ENCODE measurements around the gene TRAPPC13.
"Not testable (repeated sequence)": the region's sequence is repeated elsewhere in the genome, so short reads cannot be mapped to it uniquely, and the experiment has no call there.

The TRAPPC13 gene

DNA sequence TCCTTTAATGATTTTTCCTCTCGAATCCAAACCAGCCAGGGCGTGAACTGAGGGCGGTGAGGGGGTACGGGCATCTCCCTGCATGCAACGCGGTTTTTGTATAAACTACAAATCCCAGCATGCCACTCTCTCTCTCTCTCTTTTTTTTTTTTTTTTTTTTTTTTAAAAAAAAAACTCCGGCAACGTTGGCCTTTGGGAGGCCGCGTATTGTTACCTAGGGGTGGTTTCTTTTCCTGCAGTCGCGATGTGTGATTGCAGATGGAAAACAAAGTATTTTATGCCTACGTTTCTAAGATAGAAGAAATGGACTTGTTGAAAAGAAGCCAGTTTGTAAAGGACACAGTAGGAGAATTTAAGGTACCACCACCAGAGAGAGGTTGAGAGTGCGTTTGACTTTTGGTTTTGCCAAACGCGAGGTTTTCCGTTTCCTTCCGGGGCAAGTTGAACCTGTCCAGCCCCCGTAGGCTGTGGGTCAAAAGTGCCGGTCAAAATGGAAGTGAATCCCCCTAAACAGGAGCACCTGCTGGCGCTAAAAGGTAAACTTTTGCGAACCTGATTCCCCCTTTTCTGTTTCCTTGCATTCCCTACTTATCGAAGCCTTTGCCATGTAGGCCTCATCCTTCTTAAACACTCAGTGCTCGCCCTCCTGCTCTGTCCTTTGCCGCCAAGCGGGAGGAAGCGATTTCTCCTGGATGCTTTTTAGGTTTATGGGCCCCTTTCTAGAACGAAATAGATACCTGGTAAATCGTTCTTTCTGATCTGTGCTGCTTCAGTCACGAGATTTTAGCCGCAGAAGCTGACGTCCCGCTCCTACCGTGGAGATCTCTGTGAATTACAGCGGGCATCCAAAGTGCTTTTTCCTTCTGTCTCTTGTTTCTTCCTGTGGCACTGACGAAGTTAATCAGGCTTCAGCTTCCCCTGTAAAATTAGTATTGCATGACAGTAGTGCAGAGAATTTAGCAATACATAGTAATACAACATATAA is at the start of gene TRAPPC13, which contains the start of gene SHLD3:
TRAPPC13 (plus strand) TSS at position 457 of the 985 bp plus-strand sequence; CDS start at position 491, 34 bp downstream.
SHLD3 (plus strand) TSS at position 457 of the 985 bp plus-strand sequence. CDS start 4,561 bp downstream, outside the sequence.
- FAIRE-seq (no peak), DNase-seq (ENCODE audit: low spot score) (peak; percentile 85)

DNA sequence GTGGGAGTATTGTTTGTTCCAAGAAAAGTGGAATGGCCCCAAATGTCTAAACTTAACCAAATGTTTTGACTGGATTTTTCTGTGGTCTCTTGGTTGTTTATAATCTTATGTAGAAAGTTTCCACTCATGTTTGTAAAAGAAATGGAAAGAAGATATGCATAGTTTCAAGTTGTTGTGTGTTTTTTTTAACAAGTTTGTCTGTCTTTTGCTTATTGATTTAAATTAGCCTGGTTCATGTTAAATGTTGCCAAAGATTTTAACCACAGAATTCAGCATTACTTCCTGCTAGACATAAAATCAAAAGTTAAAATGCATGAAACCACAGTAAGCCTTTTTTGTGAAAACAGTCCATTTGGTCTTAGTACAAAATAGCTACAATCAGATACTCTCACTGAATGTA is 47.7 kb upstream of the TRAPPC13 start:
- DNase-seq (ENCODE audit: low spot score) (no peak), FAIRE-seq (no peak)

- DNase-seq (ENCODE audit: low spot score) = no peak
- no peak for FAIRE-seq
These were observed 36.1 kb upstream of the TRAPPC13 start for GRCh38 chr5:65588694-65589093.

DNA sequence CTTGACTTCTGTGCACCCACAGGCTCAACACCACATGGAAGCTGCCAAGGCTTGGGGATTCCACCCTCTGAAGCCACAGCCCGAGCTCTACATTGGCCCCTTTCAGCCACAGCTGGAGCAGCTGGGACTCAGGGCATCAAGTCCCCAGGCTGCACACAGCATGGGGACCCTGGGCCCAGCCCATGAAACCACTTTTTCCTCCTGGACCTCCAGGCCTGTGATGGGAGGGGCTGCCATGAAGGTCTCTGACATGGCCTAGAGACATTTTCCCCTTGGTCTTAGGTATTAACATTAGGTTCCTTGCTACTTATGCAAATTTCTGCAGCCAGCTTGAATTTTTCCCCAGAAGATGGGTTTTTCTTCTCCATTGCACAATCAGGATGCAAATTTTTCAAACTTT is 23.1 kb upstream of the TRAPPC13 start:
- not testable (repeated sequence) for DNase-seq (ENCODE audit: low spot score); FAIRE-seq

DNA sequence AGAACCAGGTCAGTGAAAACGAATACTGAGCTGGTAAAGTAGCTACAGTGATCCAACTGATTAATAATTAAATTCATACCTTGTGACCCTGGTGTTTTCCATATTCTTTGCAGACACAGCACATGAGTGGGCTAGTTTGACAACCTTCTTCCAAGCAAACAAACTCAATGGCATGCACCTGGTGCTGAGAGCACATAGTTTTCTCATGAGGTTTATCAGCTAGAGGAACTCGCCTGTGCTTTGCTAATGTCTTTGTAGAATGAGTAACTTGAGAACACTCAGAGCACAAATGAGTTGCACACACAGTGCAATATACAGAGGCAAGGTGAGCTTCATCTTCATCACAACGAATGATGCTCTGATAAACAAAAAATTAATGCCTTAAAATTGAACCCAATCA is 13.3 kb upstream of the TRAPPC13 start:
- DNase-seq (ENCODE audit: low spot score) = no peak
- FAIRE-seq = no peak

DNA sequence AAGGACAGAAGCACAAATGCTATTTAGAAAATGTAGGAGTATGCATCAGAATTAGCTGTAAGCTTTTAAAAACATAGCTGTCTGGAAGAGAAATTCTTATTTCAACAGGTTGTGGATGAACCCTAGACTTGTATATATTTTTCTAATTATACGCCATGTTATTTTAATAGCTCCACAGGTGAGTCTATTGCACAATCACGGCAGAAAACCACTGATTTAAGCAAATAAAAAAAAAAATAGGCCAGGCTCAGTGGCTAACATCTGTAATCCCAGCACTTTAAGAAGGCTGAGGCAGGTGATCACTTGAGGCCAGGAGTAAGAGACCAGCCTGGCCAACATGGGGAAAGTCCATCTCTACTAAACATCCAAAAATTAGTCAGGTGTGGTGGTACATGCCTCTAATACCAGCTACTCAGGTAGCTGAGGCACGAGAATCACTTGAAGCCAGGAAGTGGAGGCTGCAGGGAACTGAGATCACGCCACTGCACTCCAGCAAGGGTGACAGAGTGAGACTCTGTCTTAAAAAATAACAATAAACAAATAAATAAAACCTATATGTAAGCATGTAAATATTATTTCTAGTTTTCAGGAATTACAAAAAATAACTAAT is 12.4 kb upstream of the TRAPPC13 start:
- no peak for DNase-seq (ENCODE audit: low spot score)
- no peak for FAIRE-seq

DNA sequence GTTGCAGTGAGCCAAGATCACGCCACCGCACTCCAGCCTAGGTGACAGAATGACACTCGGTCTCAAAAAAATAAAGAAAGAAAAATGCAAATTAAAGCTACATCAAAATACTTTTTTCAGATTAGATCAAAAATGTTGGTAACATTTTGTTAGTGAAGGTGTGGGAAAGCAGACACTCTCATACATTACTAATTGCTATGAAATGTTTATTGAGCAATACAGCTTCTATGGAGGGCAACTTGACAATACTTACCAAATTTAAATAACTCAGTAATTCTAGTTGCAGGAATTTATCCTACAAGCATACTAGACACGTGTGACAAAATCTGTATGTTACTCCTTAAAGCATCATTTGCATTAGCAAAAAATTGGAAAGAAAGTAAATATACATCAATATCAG is 4.8 kb upstream of the TRAPPC13 start:
- DNase-seq (ENCODE audit: low spot score) (no peak), FAIRE-seq (no peak)

- DNase-seq (ENCODE audit: low spot score); FAIRE-seq: not testable (repeated sequence)
These were observed 2.9 kb upstream of the TRAPPC13 start for GRCh38 chr5:65621961-65622360.

DNA sequence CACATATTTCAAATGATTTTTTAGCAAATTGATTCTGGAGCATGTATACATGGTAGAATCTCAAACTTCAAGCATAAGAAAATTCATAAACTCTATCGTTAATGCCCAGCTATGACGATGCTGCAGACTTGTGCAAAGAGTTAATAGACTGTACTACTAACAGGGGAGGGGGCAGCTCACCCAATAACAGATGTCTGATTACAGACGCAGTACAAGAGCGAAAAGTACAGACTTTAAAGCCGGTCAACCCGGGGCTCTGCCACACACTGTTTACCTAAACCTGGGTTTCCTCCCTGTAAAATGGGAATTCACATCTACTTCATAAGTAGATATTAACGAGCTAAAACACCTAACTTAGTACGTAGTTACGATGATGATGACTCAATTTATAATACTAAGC is 1.3 kb upstream of the TRAPPC13 start:
- DNase-seq (ENCODE audit: low spot score) = no peak
- FAIRE-seq = no peak

- FAIRE-seq (no peak), DNase-seq (ENCODE audit: low spot score) (peak; percentile 94)
These were observed 729 bp upstream of the TRAPPC13 start, which contains the start of gene TRIM23 for GRCh38 chr5:65624025-65624570. Gene TRIM23, minus strand, starts transcription at chr5:65624333. Its CDS starts 59 bp downstream, at chr5:65624274.

- DNase-seq (ENCODE audit: low spot score) (no peak), FAIRE-seq (no peak)
These were observed 916 bp downstream of the TRAPPC13 start for GRCh38 chr5:65625743-65626142.

GRCh38 chr5:65630981-65631380 is 6.2 kb downstream of the TRAPPC13 start:
- DNase-seq (ENCODE audit: low spot score) (no peak), FAIRE-seq (no peak)

DNA sequence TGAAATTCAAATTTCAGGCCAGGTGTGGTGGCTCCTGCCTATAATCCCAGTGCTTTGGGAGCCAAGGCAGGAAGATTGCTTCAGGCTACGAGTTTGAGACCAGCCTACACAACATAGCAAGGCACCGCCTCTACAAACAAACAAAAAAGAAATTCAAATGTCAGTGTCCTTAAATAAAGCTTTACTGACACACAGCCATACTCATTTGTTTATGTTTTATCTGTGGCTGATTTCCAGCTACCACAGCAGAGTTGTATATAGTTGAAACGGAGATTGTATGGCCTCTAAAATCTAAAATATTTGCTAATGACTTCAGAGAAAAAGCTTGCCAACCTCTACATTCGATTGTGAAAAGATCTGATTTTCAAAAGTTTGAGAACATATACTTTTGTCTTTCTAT is 15.4 kb downstream of the TRAPPC13 start:
- FAIRE-seq (no peak), DNase-seq (ENCODE audit: low spot score) (no peak)

DNA sequence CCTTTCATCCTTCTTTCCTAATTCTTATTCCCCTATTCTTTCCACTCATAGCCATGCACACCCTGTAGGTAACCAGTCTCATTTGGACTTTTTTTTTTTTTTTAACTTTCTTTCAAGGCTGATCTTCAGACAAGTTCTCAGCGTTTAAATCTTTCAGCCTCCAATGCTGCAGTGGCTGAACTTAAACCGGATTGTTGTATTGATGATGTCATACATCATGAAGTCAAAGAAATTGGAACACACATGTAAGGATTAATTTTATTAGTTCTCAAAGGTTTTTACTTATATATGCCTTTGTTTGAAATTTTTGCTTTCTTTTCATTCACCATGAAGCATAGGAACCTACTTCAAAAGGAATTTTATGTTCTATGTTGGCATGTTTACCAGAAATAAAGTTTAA is 22.1 kb downstream of the TRAPPC13 start:
- FAIRE-seq = no peak
- DNase-seq (ENCODE audit: low spot score) = no peak

- DNase-seq (ENCODE audit: low spot score) = no peak
These were observed 23.1 kb downstream of the TRAPPC13 start for GRCh38 chr5:65647941-65648340.

GRCh38 chr5:65651144-65651543 is 26.3 kb downstream of the TRAPPC13 start:
- no peak for FAIRE-seq
- no peak for DNase-seq (ENCODE audit: low spot score)

More at GRCh38 chr5:65647941-65648340, 23.1 kb downstream of the TRAPPC13 start:
- FAIRE-seq = no peak

DNA sequence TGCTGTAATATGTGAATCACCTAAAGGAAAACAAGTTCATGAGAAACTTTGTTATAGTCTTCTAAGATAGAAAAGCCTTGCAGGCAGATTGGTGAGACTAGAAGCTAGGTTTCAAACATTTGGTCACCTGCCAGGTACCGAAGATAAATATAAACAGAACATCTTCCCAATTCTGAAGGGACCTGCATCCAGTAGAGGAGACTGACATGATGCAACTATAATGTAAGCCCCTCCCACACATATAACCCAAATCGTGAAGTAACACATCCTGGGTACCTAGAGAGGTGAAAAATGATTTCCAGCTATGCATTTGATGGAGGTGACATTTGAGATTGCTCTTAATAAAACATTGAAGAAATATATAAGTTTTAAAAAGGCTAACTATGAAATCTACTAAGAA is 29.9 kb downstream of the TRAPPC13 start:
- DNase-seq (ENCODE audit: low spot score) (no peak), FAIRE-seq (no peak)

DNA sequence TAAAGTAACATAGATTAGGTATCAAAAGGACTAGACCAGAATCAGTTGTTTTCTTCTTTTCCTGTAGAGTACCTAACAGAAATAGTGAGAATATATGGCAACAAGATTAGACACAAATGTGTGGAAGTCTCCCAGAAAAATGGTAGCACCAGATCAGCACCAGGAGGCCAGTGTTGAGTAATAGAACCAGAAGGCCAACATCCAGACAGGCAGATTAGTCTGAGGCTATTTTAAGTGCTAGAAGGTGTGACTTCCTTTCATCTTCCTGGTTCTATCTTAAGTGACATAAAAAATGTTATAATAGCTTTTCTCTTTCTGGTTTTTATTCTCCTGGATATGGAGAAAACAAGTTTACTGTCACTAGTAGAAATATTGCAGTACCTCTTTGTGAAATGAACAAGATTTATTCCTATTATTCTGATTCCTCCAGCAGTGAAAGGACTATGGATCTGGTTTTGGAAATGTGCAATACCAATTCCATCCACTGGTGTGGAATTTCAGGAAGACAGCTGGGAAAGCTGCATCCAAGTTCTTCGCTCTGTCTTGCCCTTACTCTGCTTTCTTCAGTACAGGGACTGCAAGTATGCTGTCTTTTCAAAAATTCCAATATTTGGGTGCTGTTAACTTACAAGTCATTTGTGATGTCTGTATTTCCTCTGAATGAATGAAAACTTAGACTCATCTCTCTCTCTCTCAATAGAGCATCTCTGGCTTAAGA is 39.1 kb downstream of the TRAPPC13 start:
- DNase-seq (ENCODE audit: low spot score) (peak; percentile 39), FAIRE-seq (no peak)

DNA sequence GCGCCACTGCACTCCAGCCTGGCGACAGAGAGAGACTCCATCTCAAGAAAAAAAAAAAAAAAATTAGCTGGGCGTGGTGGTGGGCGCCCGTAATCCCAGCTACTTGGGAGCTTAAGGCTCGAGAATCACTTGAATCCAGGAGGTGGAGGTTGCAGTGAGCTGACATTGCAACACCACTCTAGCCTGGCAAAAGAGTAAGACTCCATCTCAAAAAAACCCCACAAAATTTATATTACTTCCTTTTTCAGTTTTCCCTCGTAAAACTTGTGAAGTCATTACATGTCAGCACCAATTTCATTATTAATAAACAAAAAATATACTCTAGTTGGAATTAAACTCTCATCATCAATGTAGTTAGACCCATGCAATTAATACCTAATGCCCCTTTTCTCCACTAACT is 43.9 kb downstream of the TRAPPC13 start:
- DNase-seq (ENCODE audit: low spot score) (no peak), FAIRE-seq (no peak)

GRCh38 chr5:65672796-65673195 is 48.0 kb downstream of the TRAPPC13 start:
- DNase-seq (ENCODE audit: low spot score) (no peak), FAIRE-seq (no peak)

GRCh38 chr5:65674749-65675148 is 49.9 kb downstream of the TRAPPC13 start:
- DNase-seq (ENCODE audit: low spot score) = no peak
- FAIRE-seq = no peak
